Skin of body (tissue), 2 donors: Measurements from ENCODE around the gene OTX1. TPM values are rescaled to one million over a fixed set of nuclear protein-coding genes. Genes with fewer than 3 reads are reported as not detected.

Experiments
- DNase-seq: peaks from one replicate; lab custom pipeline; 2025; lab: John Stamatoyannopoulos, UW
- total RNA-seq: library from RNA; depleted of rRNA; stranded (reverse); fragments of >200 nt; gene quantifications from one replicate; pipeline ENCODE4 v1.2.3, GENCODE V29; 2014

OTX1 gene
- total RNA-seq, 1 donor from 2014 or later, result 1.1 TPM

DNA sequence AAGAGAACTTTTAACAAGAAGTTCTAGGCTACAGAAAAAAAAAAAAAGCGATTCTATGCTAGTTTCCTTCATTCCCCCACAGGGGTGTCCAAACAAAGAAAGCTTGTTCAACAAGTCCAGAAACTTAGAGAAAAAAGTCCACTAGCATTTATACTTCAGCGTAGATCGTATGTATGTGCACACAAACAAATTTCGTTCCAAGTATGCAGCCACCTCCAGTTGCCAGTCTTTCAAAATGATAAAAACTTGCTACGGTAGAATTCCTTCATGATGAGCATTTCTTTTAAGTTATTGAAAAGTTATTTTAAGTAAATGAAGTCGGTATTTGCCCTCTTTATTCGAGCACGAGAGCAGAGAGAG lies 3.7 kb upstream of the OTX1 start:
- DNase-seq, result no peak

DNA sequence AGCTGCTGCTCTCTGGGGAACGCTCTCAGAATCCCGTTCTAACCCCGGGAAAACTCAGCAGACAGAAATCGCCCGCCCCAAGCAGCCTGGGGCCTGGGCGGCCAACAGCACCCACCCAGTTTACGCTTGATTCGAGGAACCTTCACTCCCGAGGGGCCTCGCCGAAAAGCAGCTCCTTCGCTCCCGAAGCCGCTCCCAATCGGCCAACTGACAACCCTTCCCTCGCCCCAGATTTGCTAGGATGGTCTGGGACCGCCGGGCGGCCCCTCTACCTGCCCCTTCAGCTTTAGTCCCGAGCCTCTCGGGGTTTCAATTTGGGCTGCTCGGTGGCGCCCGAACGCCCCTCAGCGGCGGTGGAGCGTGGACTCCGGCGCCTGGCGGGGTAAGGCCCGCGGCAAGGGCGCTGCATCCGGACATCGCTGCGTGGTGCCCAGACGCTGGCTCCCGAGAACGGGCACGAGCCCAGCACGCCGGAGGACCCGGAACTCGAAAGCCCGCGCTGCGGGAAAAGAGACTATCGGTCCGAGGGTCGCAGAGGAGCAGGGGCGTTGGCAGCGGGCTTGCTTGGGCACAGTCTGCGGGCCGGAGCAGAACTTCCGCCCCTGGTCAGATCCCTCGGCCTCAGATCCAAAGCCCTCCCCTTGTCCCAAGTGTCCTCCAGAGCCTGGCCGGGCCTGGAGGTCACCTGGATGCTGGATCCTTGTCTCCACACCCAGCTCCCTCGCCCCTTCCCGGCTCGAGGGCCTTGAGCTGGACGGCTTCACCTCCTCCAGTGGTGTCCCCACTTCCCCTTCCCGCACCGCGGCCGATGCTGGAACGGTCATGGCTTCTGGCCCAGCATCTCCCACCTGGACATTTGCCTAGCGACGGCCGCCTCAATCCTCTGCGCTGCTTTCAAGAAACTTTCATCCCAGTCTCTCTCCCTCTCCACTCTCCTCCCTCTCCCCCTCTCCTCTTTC lies 3.0 kb upstream of the OTX1 start:
- DNase-seq, result no peak

DNA sequence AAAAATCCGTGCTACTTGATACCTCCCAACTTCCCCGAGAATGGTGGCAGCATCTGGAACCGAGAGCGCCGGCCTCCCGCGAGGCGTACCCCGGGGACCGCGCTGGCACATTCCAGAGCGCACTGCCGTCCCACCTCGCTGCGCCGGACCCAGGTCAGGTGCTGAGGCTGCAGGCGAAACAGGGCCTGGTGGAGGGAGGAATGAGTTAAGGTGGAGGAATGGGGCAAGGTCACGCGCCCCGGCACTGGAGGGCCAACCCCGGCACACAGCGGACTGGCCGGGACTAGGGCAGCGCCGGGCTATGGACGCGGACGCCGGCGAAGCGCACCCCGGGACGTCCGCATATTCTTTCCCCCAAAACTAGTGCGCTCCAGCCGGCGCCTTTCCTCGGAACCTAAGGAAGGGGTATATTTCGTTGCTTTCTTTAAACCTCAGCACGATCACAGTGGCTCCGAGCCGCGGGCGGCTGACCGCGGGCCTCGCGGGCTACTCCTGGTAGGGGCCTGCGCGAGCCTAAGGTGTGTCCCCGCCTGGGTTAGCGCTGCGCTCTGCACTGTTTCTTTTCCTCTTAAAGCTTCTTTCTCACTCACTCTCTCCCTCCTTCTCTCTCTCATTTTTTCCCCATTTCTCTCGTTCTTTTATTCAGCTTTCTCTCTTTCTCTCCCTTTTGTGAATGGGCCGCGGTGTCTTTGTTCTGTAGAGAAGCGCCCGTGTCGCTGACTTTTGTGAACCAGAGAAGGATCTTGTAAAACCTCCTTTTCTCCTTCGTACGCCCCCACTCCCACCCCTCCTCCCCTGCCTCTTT lies 2.1 kb upstream of the OTX1 start:
- DNase-seq, result no peak

DNA sequence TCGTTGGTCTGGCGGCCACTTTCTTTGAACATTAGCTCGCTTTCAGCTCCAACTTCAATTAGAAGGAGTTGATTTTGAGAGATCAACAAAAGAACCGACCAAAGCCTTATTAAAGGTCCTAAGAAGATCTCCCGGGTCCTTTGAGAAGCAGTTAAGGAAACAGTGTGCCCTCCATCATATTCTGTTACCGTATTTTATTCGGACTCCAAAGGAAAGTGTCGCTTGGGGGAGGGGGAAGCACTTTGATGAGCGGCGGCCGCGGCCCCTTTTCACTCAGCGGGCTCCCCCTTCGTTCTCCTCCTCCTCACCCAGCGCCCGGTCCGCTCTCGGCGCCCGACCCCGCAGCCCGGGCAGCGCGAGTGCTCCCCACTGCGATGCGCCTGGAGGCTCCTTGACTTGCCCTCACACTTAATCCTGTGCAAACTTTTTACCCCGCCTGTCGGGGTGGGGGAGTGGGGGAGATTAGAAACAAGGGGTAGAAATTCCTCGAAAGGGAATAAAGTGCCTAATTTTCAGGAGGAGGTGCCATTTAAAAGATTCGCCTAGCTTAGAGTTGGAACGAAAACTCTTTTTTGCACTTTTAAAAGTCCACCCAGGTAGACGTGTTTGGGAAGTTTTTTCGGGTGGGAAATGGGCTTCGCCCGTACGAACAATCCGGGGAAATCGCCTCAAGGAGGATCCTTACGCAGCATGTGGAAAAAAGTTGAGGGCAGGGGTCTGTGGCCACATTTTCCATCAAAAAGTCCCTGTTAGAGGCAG lies 1.2 kb upstream of the OTX1 start:
- no peak for DNase-seq

DNA sequence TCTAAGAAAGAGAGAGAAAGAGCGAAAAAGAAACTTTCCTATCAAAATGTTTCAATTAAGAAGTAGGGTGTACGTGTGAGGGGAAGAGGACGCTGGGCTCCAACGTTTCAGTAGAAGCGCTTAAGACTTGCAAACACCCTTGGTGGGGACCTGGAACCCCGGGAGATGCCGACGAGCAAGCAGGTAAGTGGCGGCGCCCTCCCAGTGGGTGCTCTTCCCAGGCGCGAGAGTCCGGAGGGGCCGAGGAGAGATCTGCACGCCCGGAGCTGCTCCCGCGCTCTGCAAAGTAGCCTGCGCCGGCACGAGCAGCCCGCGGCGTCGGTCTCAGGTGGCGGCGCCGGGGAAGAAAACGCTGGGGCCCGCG lies 678 bp upstream of the OTX1 start:
- DNase-seq, result no peak

DNA sequence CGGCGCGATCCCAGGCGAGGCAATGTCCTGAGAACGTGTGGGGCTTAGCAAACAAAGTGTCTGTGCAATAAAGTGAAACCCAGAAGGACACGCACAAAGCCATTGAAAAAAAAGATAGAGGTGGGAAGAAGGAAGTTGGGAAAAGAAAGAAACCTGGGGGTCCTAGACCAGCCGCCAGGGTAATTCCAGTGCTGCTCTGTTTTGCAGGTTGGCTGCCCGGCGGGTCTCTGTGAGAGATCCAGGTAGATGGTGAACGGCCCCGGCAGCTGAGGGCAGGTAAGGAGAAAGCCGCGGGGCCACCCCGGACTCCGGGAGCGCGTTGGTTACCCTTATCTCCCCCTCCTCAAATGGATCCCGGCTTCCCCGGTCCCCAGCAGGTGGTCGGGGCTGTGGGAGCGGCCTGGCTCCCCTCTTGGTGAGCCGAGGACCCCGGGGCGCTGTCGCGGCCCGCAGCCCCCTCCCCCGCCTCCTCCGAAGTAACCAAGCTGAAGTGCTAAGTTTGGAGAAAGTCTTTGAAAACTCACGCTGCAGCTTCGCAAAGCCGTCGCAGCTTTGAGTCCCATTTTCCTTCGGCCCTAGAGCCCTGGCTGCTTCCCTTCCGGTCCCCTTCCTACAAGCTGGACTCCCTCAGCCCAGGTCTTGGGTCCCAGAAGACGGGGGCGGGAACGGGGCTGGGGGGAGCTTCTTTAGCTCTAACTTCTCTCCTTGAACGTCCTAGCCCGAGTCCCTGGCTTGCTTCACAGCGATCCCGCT lies 588 bp downstream of the OTX1 start:
- DNase-seq, result no peak

DNA sequence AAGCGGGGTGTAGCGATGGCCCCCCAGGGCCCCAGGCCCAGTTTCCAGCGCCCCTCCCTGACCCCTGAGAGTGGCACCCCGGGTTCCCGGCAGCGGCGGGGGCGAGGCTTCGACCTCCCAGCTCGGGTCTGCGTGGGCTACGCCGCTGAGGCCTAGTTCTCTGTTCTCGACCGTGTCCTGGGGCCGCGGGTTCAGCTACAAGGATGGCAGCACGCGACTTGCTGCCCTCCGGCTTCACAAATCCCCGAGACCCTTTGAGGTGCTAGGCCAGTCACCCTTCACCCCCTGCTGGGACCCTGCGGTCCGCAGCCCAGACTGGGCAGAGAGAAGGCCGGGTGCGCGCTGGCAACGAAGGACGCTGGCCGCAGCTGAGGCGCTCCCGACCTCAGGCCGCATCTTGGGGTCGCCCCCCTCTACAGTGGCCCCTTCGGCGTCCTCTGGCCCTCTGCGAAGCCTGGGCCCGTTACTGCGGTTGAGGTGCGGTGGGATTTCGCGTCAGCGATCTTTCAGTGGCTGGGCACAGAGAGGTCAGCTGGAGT lies 1.2 kb downstream of the OTX1 start:
- DNase-seq, result no peak

DNA sequence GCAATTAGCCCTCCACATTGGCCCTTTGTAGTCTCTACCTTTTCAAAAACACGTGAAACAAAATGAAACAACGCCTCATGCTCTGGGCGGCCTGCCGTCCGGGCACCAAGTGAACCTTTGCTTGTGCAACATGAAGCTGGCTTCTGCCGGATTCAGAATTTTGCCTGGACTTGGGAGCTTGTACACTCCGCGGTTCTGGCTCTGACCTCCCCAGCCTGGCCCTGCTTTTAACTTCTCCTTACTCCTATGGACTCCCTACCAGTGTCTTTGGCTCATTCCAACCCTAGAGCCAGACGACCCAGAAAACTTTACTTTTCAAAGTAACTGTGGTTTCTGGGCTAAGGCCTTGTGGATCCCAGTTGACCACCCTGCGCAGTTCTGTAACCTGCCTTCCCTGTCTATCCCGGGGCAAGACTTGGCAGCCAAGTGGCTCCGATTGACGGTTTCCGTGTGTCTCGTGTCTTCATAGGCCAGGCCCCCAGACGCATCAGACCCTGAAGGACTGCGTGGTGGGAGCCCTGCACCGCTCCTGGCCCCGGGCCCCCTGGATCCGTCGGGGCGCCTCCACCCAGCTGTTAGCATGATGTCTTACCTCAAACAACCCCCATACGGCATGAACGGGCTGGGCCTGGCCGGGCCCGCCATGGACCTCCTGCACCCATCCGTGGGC lies 1.9 kb downstream of the OTX1 start:
- DNase-seq, result no peak

DNA sequence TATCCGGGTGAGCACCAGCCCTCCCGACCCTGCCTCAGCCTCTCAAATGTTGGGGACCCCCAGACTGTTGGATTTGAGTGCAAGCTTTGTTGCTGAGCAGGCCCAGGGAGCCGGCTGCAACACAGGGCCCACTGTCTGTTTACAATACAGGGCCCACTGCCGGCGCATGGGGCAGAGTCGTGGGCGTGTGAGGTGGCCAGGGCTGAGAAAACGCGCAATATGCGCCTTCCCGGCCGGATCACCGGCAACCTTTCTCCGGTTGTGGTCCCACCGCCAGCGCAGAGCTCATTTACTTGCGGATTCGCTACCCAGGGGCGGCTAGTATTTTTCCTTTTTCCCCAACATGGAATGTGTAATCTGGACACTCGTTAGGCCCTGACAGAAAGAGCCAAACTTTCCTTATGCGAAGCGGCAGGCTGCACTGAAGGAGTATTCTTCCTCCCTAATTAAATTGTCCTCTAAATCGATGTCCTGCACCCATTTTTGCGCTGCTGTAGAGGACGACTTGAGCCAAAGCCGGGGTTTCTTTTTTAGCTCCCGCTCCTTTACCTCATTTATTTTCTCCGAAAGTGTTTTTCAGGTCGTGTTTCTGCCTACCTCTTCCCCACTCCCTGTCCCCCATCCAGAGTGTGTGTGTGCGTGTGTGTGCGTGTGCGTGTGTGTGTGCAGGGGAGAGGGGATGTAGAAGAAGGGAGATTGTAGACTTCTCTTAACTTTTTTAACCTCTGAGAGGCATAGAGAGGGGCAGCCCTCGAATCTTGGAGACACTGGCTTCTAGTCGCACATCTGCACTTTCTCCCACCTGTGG lies 2.7 kb downstream of the OTX1 start:
- no peak for DNase-seq

DNA sequence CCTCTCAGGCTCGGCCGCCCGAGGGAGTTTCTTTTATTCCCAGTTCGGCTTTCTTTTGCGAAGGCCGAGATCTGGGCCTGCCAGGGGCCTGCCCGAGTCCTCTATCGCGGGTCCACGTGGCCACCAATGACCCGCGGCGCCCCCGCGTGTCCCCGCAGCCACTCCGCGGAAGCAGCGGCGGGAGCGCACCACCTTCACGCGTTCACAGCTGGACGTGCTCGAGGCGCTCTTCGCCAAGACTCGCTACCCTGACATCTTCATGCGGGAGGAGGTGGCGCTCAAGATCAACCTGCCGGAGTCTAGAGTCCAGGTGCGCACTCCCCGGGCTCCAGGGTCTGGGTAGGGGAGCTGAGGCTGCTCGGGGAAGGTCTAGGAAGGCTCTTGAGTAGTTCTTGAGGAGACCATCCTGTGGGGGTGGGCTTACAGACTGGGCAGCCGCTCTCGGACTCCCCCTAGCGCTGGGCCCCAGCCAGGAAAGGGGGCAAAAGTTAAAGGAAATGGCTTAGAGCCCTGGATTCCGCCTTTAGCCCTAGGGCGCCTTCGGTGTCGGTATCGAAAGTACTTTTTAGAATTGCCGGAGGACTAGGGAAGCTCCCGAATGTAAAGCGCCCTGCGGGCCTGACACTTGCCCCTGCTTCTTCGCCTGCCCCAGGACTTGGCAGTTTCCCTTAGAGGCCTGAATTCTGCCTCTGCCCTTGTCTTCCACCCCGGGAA lies 3.4 kb downstream of the OTX1 start:
- DNase-seq, result no peak

DNA sequence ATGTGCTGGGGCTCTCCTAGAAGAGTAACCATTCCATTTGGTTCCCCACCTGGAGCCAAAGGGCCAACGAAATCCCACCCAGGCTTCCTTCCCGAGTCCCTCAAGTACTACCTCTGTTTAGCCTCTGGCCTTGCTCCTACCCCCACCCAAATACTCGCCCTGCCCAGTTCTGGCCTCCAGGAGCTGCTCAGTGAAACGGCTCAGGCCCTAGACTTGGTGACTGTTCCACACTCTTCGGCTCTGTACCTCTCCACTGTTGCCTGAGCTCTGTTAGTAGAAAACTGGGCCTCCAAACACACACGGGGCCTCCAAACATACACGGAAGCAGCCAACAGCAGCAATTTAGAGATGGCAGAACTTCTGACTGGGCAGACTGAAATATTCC lies 4.2 kb downstream of the OTX1 start:
- DNase-seq, result no peak

DNA sequence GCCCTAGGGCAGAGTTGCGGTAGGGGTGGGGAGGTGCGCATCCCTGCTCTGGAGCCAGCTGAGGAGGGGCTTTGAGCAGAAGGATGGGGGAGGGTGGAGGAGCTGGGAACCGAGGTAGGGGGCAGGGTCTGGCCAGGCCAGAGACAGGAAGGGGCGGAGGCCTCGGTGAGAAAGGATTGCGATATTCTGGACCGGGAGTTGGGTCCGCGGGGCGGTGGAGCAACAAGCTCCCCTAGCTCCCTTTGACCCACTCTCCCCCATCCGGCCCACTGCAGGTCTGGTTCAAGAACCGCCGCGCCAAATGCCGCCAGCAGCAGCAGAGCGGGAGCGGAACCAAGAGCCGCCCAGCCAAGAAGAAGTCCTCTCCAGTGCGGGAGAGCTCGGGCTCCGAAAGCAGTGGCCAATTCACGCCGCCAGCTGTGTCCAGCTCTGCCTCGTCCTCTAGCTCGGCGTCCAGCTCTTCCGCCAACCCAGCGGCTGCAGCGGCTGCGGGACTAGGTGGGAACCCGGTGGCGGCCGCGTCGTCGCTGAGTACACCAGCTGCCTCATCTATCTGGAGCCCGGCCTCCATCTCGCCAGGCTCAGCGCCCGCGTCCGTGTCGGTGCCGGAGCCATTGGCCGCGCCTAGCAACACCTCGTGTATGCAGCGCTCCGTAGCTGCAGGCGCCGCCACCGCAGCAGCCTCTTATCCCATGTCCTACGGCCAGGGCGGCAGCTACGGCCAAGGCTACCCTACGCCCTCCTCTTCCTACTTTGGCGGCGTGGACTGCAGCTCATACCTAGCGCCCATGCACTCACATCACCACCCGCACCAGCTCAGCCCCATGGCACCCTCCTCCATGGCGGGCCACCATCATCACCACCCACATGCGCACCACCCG lies 4.8 kb downstream of the OTX1 start:
- no peak for DNase-seq

DNA sequence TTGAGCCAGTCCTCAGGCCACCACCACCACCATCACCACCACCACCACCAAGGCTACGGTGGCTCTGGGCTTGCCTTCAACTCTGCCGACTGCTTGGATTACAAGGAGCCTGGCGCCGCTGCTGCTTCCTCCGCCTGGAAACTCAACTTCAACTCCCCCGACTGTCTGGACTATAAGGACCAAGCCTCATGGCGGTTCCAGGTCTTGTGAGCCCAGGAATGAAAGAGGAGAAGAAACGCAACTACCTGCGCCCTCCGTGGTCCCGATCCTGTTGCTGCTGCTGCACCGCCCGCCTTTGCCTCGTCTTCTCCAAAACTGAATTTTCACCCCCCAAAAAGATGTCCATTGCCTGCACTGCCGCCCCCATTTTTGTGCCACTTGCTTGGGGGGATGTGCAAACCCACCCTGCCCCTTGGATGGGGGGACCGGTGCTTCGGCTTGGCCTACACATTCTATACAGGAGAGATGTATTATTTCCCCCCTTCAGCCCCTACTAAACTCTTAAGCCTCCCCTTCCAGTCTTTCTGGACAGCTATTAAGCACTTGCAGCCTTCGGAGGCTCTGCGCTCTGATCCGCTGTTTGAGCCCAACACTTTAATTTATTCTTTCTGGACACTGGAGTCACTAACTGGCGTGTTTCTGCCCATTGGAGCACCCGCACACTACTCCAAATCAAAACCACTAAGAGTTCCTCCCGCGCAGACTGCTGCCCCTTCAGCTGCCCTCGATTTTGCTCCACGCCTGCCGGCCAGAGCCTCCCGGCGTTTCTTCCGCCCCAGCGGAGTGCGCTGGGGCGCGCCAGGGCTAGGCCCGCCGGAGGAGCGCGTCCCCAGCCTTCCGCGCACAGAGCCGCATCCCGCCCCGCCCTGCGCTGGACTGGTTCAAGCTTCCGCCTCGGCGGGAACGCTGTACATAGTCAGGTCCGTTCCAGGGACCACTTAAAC lies 5.7 kb downstream of the OTX1 start:
- no peak for DNase-seq

DNA sequence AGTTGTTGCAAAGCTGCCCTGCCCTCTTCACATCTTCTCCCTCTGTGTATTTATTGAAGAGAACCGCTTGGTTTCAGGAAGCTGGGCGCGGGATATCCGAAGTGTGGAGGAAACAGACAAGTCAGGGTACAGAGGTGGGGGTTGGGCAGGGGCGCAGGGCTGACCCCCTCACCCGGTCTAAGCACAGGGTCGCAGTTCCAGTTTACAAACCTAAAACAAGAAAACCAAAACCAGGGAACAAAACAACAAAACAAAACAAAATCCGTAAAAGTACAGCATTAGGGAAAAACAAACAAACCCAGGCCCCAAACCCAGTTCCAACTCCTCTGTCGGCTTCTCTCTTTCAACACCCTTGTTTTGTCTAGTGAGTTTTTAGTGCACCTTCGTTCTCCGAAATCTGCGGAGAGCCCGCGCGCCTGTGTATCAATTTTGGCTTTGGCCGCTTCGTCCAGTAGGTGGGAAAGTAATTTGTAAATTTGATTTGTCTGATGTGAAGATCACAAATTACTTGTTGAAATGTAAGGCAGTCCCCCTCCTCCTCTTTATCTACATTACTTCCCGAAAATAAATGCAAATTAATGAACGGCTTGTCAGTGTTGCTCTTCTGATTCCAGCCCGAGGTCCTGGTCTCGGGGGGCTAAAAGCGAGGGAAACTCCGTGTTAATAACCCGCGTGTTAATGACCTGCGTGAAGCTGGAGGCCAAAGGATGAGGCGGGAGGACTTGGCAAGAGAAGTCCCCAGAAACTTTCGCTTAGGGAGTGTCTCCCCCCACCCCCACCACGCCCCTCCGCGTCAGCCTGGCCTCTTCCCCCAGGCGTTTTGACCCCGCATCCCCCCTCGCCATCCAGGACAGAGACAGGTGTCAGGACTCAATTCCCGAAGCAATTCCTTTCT lies 6.9 kb downstream of the OTX1 start:
- DNase-seq, result peak; percentile 19

DNA sequence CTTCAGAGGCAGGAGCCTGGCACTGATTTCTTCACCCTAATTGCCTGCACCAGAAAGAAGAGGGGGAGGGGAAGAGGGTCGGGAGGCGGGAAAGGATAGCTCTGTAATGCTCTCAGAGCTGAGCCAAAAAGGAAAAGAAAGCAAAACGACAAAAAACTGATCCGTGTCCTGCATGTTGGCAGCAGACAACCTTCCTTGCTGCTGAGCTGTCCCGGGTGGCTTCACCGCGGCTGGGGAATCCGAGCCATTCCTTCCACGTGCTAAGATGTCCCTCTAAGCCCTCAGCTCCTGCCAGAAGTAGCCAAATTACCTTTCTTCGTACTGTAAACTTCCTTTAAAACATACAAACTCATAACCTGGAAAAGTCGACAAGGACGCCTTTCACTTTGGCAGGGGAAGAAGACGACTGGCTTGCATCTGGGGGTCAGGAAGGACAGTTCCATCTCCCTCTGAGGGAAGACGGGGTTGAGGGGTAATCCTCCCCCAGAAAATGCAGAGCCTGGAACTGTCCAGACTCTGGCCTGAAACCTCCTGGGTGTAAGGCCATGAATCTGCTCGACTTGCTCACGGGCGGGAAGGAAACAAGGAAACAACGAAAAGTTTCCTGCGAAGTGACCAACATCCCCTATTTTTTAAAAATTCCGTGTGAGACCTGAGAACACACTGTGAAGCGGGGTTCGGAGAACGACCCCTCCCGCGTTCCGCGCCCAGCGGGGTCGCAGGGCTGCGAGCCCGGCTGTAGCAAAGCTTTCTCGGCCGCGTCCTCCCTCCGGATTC lies 7.7 kb downstream of the OTX1 start:
- DNase-seq, result peak; percentile 39
